ENCODE measurements around the gene GOT1. TPM values are rescaled to one million over a fixed set of nuclear protein-coding genes. Genes with fewer than 3 reads are reported as not detected.

Gene GOT1
- total and polyA plus RNA-seq, 2 donors (not counting 3 experiments of a cell fraction or from before 2014, with no cell fraction given), result 14.4 to 36.3 TPM

DNA sequence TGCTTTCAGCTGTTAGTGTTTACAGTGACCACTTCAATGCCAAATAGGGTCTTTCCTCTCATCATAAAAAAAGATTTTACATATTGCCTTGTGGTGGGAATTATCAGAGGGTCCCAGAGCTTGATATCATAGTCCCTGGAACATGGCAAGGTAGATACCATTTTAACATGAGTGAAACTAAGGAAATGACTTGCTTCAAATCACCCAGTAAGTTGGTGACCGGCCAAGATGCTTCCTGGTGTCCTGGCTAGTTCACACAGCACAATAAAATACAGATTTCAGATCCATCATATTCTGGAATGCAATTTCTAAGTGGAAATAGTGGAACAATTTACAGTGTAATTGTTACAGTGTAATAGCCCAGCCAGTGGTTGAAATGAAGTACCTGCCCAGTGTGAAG, 64.7 kb downstream of the GOT1 start:
- Histone ChIP-seq H3K9me1 (replicated peaks; ENCODE audit: control insufficient read depth, extremely low read depth, insufficient read depth, low read length) (no peaks in the 10 kb centered on the region), H3K79me2 (ENCODE audit: control insufficient read depth, insufficient read depth, low read length) (no peaks in the 10 kb centered on the region), H3K27ac (ENCODE audit: insufficient read depth, low read depth, low read length) (no peak overlapping the region), H3K4me1 (ENCODE audit: control insufficient read depth, extremely low read depth, insufficient read depth, low read length) (no peaks in the 10 kb centered on the region), H3K9ac (replicated peaks; ENCODE audit: extremely low read depth, insufficient read depth, low read length) (no peak overlapping the region), H3K27me3 (ENCODE audit: control insufficient read depth in 2 of 2, insufficient read depth in 2 of 2, low read length in 2 of 2) (peaks cover 30 to 35% of the 10 kb centered on the region in 2 experiments), H3K4me2 (ENCODE audit: insufficient read depth, low read length) (no peak overlapping the region), H3K36me3 (ENCODE audit: control insufficient read depth in 2 of 2, extremely low read depth in 1 of 2, insufficient read depth in 2 of 2, low read length in 2 of 2) (no peaks in the 10 kb centered on the region), H3K9me3 (replicated peaks; ENCODE audit: control insufficient read depth, insufficient read depth, low read length) (no peaks in the 10 kb centered on the region), H4K20me1 (replicated peaks; ENCODE audit: control insufficient read depth, extremely low read depth, insufficient read depth, low read length) (no peaks in the 10 kb centered on the region), H3K4me3 (replicated peaks in 1 of 3; ENCODE audit: insufficient read depth in 1 of 3, low read depth in 1 of 3, low read length in 3 of 3) (no peak overlapping the region), H2AFZ (ENCODE audit: low read depth, low read length) (no peak overlapping the region)
- POLR2A ChIA-PET, result no interaction called here
- DNase-seq (ENCODE audit: low read depth, low spot score), result no peak
- intact Hi-C loops (cut with micrococcal nuclease), result no loop called here
- CTCF ChIA-PET, result no interaction called here
- no TSS peak for BruUV-seq (replicated peaks)
- FAIRE-seq, result no peak
- dilution Hi-C loops (cut with MboI; ENCODE audit: extremely low pct_ligation_motif_present, low sequenced_read_pairs), result no loop called here
- TF ChIP-seq, protein P1, sequence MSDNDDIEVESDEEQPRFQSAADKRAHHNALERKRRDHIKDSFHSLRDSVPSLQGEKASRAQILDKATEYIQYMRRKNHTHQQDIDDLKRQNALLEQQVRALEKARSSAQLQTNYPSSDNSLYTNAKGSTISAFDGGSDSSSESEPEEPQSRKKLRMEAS (IDR thresholded peaks at IDR 0.05; ENCODE audit: insufficient read depth, insufficient read length), result no peak
- TF ChIP-seq EZH2 (IDR thresholded peaks at IDR 0.05; ENCODE audit: borderline replicate concordance, low read depth, low read length, severe bottlenecking) (no peak), FOS (IDR thresholded peaks at IDR 0.05; ENCODE audit: borderline replicate concordance, insufficient read depth, low read length) (no peak), POLR2AphosphoS5 (IDR thresholded peaks at IDR 0.05; ENCODE audit: insufficient read depth, low read depth, low read length) (no peak), JUN (IDR thresholded peaks at IDR 0.05; ENCODE audit: borderline replicate concordance, insufficient read depth, insufficient read length, low read depth) (no peak), MYC (IDR thresholded peaks at IDR 0.05; ENCODE audit: low read depth, low read length) (no peak), GATA2 (IDR thresholded peaks at IDR 0.05; ENCODE audit: insufficient read depth, insufficient read length, low read depth, low read length) (no peak), POLR2A (IDR thresholded peaks at IDR 0.05; ENCODE audit: low read depth, low read length) (no peak)
- TF ChIP-seq, protein P2, sequence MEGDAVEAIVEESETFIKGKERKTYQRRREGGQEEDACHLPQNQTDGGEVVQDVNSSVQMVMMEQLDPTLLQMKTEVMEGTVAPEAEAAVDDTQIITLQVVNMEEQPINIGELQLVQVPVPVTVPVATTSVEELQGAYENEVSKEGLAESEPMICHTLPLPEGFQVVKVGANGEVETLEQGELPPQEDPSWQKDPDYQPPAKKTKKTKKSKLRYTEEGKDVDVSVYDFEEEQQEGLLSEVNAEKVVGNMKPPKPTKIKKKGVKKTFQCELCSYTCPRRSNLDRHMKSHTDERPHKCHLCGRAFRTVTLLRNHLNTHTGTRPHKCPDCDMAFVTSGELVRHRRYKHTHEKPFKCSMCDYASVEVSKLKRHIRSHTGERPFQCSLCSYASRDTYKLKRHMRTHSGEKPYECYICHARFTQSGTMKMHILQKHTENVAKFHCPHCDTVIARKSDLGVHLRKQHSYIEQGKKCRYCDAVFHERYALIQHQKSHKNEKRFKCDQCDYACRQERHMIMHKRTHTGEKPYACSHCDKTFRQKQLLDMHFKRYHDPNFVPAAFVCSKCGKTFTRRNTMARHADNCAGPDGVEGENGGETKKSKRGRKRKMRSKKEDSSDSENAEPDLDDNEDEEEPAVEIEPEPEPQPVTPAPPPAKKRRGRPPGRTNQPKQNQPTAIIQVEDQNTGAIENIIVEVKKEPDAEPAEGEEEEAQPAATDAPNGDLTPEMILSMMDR (IDR thresholded peaks at IDR 0.05; ENCODE audit: extremely low read depth in 1 of 2, insufficient read depth in 1 of 2, low read depth in 1 of 2, low read length in 2 of 2), result no peak

Measured in endothelial cell of umbilical vein (primary cell).